GM19455 (cell line): ENCODE data around the gene KRTAP1-4.
"Not testable (repeated sequence)": the region's sequence is repeated elsewhere in the genome, so short reads cannot be mapped to it uniquely, and the experiment has no call there.

Experiments used
- ATAC-seq: cut with Tn5 transposase; IDR thresholded peaks from one replicate; pipeline ENCODE4 v1.9.1; 2021; ENCODE audit not compliant: unreplicated experiment

Gene KRTAP1-4

GRCh38 chr17:41048441-41048840 lies 18.4 kb upstream of the KRTAP1-4 start:
- ATAC-seq: no peak

GRCh38 chr17:41046735-41047465 lies 16.9 kb upstream of the KRTAP1-4 start, which contains the start of gene KRTAP2-1:
Gene KRTAP2-1 (minus strand): TSS chr17:41047316. CDS start chr17:41047267, 49 bp downstream.
- not testable (repeated sequence) for ATAC-seq

DNA sequence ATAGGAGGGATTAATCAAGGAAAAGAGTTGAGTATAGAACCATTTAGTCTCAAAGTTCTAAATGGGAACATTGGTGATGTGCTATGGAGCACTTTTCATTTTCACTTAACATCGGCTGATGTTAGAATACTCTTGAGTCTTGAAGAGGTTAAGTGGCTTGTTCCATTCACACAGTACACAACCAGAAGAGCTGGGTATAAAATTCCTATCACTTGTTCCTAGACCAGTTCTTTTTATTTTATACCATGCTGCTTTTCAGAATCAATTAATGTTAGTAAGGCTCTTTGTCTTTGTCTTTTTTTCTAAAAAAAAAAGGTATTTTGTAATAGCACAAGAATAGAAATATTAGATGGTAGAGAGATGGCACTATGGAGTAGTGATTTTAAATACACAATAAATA lies 13.0 kb upstream of the KRTAP1-4 start:
- no peak for ATAC-seq

DNA sequence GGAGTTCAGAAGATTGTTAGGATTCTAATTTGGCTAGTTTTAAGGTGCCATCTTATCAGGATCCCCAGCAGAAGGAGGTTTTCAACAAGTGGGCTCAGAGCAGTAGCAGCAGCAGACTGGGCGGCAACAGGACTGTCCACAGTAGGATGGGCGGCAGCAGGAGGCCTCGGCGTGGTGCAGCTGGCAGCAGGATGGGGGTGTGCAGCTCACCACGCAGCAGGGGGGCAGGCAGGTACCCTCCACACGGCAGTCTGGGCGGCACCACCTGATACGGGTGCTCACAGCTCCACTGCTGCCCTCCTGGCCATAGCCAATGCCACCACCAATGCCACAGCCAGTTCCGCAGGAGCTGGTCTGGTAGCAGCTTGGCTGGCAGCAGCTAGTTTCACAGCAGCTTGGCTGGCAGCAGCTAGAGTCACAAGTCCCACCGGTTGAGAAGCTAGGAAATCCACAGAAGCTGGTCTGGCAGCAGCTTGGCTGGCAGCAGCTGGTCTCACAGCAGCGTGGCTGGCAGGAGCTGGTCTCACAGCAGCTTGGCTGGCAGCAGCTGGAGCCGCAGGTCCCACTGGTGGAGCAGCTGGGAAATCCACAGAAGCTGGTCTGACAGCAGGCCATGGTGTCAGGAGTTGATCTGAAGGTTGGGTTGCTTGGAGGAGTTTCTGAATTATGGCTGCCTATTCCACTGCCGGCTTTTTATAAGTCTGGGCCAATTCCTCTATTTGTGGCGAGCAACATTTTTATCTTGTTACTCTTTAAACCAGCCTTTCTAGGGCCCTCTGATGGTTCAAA lies 11.0 kb upstream of the KRTAP1-4 start, which contains the start of gene KRTAP1-1:
Gene KRTAP1-1 (minus strand): TSS at position 668 of the 789 bp plus-strand sequence. CDS start 53 bp downstream, at position 615.
- not testable (repeated sequence) for ATAC-seq

- no peak for ATAC-seq
These were observed 7.9 kb upstream of the KRTAP1-4 start for GRCh38 chr17:41037853-41038350.

DNA sequence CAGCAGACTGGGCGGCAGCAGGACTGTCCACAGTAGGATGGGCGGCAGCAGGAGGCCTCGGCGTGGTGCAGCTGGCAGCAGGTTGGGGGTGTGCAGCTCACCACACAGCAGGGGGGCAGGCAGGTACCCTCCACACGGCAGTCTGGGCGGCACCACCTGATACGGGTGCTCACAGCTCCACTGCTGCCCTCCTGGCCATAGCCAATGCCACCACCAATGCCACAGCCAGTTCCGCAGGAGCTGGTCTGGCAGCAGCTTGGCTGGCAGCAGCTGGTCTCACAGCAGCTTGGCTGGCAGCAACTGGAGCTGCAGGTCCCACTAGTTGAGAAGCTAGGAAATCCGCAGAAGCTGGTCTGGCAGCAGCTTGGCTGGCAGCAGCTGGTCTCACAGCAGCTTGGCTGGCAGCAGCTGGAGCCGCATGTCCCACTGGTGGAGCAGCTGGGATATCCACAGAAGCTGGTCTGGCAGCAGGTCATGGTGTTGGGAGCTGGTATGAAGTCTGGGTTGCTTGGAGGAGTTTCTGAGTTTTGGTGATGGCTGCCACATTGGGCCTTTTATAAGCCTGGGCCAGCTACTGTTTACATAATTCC lies 4.4 kb upstream of the KRTAP1-4 start, which contains the start of gene KRTAP1-3:
Gene KRTAP1-3 (minus strand): TSS at position 529 of the 590 bp plus-strand sequence. CDS start 53 bp downstream, at position 476.
- ATAC-seq: not testable (repeated sequence)

GRCh38 chr17:41026715-41027471 lies 3.1 kb downstream of the KRTAP1-4 start, which contains the start of gene KRTAP1-5:
Gene KRTAP1-5 (minus strand): TSS chr17:41027208. CDS start chr17:41027155, 53 bp downstream.
- no peak for ATAC-seq

- no peak for ATAC-seq
These were observed 5.3 kb downstream of the KRTAP1-4 start for GRCh38 chr17:41024697-41025096.

GRCh38 chr17:41020336-41020735 lies 9.7 kb downstream of the KRTAP1-4 start:
- ATAC-seq: no peak

DNA sequence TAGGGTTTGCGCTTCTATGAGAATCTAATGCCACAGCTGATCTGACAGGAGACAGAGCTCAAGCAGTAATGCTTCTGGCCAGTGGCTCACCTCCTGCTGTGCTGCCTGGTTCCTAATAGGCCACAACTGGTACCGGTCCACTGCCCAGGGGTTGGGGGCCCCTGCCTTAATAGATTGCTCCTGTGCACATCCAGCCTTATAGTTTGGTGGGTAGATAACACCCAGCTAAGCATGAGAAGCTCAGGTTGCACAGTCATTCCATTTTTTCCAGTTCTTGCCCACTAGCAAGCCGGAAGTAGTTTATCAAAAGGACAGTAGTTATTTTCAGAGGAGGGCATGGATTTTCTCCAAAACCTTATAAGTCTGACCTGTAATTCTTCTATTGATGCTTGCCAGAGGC lies 10.6 kb downstream of the KRTAP1-4 start:
- ATAC-seq: no peak

- ATAC-seq: no peak
These were observed 11.5 kb downstream of the KRTAP1-4 start for GRCh38 chr17:41018541-41018940.

DNA sequence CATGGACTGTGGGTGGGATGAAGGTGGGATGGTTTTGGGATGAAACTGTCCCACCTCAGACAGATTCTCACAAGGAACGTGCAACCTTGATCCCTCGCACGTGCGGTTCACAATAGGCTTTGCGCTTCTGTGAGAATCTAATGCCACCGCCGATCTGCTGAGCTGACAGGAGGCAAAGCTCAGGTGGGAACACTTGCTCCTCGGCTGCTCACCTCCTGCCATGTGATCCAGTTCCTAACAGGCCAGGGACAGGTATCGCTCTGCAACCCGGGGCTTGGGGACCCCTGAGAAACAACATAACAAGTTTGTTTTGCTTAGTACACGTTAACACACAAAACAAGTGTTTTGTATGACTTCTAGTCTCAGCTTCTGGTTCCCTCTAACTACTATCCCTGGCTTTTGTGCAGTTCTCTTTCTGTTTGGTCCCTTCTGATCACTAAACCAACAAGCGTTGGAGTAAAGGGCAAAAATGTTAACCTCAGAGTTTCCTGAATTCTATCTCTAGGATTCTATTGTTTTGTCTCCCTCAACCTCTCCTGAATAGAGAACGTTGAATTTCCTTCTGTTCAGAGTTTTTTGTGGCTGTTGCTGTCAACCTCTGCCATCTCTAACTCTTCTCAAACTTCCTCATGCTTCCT lies 13.3 kb downstream of the KRTAP1-4 start:
- no peak for ATAC-seq

DNA sequence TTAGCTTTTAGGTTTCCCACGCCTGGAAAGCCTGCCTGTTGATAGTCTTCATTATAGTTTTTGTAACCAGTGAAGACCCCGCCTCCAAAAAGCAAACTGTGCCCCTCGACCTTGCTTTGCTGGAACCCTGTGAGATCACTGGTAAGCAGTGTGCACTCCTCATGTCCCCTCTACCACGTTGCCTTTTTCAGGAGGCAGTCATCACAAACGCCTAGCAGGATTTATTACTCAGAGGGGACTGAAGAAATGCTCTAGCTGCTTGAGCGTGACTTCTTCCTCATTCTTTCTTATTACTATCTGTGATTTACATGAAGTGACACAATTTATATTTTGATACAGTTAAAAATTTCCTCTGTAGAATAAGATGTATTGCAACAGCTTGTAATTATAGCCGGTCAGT lies 14.5 kb downstream of the KRTAP1-4 start:
- no peak for ATAC-seq

- no peak for ATAC-seq
These were observed 16.4 kb downstream of the KRTAP1-4 start for GRCh38 chr17:41013606-41014005.

DNA sequence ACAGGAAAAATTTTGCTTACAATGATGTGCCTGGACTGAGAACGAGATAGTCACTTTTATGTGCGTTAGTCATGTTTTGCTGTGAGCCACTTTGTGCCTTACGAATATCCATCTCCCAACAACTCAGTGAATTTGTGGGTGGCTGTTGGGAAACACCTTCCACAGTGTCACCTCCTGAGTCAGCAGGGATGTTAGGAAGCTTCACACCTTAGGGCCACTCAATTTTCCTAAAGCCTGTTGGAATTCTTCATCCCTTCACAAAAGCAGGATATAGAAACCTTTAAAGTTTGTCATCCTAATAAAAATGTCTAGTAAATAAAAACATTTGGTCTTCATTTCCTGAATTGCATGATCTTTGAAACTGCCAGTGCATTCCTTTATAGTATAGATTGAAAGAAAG lies 16.8 kb downstream of the KRTAP1-4 start:
- ATAC-seq: no peak

GRCh38 chr17:41012326-41013120 lies 17.5 kb downstream of the KRTAP1-4 start:
- ATAC-seq: no peak

GRCh38 chr17:41010441-41010840 lies 19.6 kb downstream of the KRTAP1-4 start:
- no peak for ATAC-seq

DNA sequence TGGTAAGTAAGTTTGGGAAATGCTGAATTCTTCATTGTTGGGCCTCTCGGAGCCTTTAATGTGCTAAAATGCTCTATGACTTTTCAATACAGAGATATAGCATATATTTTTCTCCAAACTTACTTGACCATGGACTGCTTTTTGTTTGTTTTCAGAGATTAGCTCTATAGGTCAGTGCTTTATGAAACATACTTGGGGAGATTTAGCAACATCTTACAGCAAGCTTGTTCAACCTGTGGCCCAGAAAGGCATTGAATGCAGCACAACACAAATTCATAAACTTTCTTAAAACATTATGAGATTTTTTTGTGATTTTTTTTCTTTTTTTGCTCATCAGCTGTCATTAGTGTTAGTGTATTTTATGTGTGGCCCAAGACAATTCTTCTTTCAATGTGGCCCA lies 20.1 kb downstream of the KRTAP1-4 start:
- no peak for ATAC-seq

- no peak for ATAC-seq
These were observed 20.7 kb downstream of the KRTAP1-4 start for GRCh38 chr17:41009301-41009760.
